GM21576 (cell line): ENCODE results near the gene MAGI3.
A peak's percentile ranks its signal among the peaks of the same experiment; 100 is the strongest.

Experiments
- ATAC-seq: cut with Tn5 transposase; IDR thresholded peaks from one replicate; pipeline ENCODE4 v1.9.1; 2021; ENCODE audit warnings: mild to moderate bottlenecking, moderate library complexity; ENCODE audit not compliant: unreplicated experiment

The MAGI3 gene

GRCh38 chr1:113389953-113390834, at the start of gene MAGI3:
Gene MAGI3 (plus strand): TSS chr1:113390515. CDS start chr1:113391034, 519 bp downstream.
- peak; percentile 98 for ATAC-seq

DNA sequence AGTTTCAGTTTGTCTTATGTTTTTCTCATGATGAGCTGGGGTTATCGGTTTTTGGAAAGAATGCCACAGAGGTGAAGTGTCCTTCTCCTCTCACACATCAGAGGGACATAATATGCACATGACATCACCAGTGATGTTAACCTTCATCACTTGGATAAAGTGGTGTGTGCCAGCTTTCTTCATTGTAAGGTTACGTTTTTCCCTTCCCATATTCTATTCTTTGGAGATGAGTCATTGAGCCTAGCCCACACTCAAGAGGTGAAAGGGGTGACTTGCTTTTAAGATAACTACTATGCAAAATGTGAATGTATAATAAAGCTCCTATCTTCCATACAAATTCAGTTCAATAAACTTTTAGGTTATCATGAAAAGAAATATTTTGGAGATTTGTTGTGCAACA, 36.7 kb upstream of the MAGI3 start:
- no peak for ATAC-seq

GRCh38 chr1:113363935-113364334, 26.4 kb upstream of the MAGI3 start:
- ATAC-seq, result no peak

GRCh38 chr1:113369040-113369439, 21.3 kb upstream of the MAGI3 start:
- no peak for ATAC-seq

GRCh38 chr1:113369699-113370098, 20.6 kb upstream of the MAGI3 start:
- no peak for ATAC-seq

DNA sequence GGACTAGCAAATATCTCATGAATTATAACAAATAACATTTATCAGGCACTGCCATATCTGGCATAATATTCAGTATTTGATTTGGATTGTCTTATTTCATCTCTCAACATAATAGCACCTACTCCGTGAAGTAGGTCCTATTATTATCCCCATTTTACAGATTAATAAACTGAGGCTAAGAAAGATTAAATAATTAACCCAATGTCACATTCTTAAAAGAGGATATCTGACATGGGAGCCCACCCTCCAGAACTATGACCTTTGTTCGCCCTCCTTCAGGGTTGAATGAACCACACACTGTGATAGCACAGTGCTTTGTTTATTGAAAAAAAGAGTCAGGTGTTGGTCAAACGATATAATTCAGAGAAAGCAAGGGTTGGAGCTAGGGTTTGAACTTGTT, 19.4 kb upstream of the MAGI3 start:
- no peak for ATAC-seq

DNA sequence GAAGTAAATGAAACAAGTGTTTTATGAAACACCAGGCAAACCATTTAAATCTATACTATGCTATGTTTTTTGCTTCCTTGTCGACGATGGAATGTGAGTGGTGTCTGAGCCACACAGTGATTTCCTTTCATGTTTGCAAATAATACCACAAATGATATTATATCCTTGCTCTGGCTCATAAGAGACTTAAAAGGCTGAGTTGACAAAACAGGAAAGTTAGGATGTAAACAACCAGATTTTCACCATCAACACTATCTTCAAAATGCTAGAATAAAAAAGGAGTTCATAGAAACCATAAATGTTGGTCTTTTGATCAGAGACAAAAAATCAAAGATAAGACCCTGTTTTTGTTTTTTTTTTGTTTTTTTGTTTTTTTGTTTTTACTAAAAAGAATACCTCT, 17.8 kb upstream of the MAGI3 start:
- ATAC-seq, result no peak

- no peak for ATAC-seq
Measured at GRCh38 chr1:113373644-113374043, 16.7 kb upstream of the MAGI3 start.

DNA sequence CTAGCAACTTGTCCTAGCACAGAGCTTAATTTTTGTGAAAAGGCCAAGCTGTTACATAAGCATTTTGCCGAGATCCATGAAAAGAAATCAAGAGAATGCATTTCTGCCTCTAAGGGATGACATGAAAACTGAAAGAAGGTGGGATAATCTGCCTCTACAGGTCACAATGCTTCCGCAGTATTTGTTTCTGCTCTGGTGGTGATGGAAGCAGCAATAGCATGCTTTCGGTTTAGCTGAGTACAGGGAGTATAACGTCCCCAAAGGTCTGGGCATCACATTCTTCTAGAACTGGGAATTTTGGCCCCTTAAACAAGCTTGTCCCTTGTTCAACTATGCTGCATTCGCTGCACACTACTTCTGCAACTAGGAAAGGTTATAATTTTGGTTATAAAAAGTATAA, 14.4 kb upstream of the MAGI3 start:
- ATAC-seq, result no peak

DNA sequence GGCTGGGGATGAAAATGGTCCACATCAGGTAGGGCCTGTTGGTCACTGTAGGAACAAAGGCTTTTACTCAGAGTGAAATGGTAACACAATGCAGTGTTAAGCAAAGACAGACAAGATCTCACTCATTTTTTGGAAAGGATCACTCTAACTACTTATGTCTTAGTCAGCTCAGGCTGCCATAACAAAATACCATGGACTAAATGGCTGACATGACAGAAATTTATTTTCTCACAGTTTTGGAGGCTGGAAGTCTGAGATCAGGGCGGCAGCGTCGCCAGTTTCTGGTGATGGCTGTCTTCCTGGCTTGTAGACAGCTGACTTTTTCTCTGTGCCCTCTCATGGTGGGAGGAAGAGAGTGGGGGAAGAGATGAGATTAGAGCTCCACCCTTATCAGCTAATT, 10.2 kb upstream of the MAGI3 start:
- ATAC-seq, result no peak

- ATAC-seq, result no peak
Measured at GRCh38 chr1:113388017-113388620, 2.2 kb upstream of the MAGI3 start.

GRCh38 chr1:113388621-113389358, 1.5 kb upstream of the MAGI3 start:
- ATAC-seq, result no peak

DNA sequence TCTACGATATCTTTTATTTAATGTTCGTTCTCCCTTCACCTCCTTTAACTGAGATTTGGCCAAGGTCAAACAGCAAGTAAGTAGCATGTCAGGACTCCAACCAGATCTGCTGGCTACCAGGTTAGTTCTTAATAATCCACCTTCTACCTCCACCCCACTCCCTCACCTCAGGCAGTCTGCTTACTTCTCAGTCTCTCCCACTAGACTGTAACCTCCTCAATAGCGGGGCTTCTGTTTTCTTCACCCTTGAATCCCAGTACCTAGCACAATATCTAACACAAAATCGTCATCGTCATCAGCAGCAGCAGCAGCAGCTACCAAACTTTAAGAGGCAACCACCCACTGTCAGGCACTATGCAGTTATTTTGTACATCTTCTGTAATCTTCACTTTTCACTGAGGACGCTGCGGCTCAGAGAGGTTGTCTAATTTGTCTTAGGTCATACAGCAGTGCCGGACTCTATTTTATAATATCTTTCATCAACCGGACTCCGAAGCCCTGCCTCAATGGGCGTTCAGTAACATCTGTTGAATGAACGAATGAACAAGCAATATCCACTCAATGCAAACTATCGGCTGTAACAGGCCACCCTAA, 859 bp upstream of the MAGI3 start:
- ATAC-seq, result no peak

DNA sequence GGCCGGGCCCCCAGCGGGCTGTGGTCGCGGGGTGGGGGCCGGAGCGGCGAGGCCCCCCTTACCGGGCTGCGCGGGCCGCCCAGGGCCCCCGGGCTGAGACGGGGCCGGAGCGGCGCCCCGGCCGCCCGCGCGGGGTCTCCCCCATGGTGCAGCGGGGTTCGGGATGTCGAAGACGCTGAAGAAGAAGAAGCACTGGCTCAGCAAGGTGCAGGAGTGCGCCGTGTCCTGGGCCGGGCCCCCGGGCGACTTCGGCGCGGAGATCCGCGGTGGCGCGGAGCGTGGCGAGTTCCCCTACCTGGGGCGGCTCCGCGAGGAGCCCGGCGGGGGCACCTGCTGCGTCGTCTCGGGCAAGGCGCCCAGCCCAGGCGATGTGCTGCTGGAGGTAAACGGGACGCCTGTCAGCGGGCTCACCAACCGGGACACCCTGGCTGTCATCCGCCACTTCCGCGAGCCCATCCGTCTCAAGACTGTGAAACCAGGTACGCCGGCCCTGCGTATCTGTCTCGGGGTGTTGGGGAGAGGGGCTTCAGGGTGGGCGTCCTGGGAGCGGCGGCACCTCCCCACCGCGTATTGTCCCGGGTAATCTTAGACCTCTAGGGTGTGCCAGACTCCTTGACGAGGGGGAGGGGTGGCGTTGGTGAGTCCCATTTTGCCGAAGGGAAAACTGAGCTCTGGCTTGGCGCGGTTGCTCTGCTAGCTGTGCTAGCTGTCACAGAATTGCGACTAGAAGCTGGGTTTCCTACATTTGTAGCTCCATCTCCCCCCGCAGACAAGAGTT, 745 bp downstream of the MAGI3 start:
- no peak for ATAC-seq

GRCh38 chr1:113391649-113392271, 1.4 kb downstream of the MAGI3 start:
- ATAC-seq, result no peak

- ATAC-seq, result no peak
Measured at GRCh38 chr1:113392541-113393128, 2.3 kb downstream of the MAGI3 start.

GRCh38 chr1:113394043-113394862, 3.9 kb downstream of the MAGI3 start:
- no peak for ATAC-seq

DNA sequence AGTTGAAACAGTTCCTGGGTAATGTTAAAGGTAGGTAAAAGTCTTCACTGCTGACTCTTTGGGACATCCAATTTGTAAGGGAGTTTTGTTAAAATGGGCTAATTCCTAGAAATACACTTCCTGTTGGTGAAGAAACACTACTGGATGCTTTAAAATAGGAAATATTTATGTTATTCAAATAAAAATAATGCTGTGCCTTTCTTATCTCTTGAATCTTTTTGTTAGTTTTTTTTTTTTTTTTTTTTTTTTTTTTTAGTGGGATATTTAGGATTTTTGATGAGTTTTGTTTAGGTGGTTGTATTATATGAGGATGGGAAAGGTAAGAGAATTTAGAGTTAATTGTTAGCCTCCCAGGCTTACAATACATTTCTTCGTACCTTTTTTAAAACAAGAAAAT, 4.5 kb downstream of the MAGI3 start:
- no peak for ATAC-seq

GRCh38 chr1:113396102-113396501, 5.8 kb downstream of the MAGI3 start:
- no peak for ATAC-seq
